GM23248 (cell line): ENCODE results near the gene SORT1.

Source experiments
- EZH2 ChIP-seq: fragments of 200-600 bp; sonication (generic); IDR thresholded peaks from 2 replicates; pipeline ENCODE4 v1.6.1; 2018; ENCODE audit warnings: antibody characterized with exemption, mild to moderate bottlenecking; ENCODE audit not compliant: insufficient read depth, poor library complexity, severe bottlenecking
- EZH2phosphoT487 ChIP-seq: fragments of 200-600 bp; sonication (generic); IDR thresholded peaks from 2 replicates; pipeline ENCODE4 v1.6.1; 2018; ENCODE audit warnings: antibody characterized with exemption, moderate library complexity, mild to moderate bottlenecking, low read depth; ENCODE audit not compliant: insufficient read depth

GRCh38 chr1:109354929-109355328, 42.8 kb downstream of the SORT1 start:
- TF ChIP-seq EZH2 (no peak), EZH2phosphoT487 (no peak)
